GM19099 (cell line): Measurements from ENCODE around the gene PPP1R14D.

Source experiments
- POLR2A ChIP-seq: IDR thresholded peaks from 3 replicates; pipeline ENCODE4 v1.6.1; 2011; ENCODE audit warnings: low read depth; ENCODE audit not compliant: insufficient read length; ENCODE audit errors: extremely low read depth

The PPP1R14D gene

GRCh38 chr15:40807888-40808461 is 20.5 kb downstream of the PPP1R14D start:
- no peak for TF ChIP-seq POLR2A

- TF ChIP-seq POLR2A, result peak; percentile 90
Measured at GRCh38 chr15:40807028-40807887, 21.2 kb downstream of the PPP1R14D start, which contains the start of the genes DNAJC17 and ZFYVE19. Gene DNAJC17 (minus strand): TSS chr15:40807473. CDS start chr15:40807446, 27 bp downstream. Gene ZFYVE19 (plus strand): TSS chr15:40807089. CDS start chr15:40807590, 501 bp downstream.

GRCh38 chr15:40806672-40807027 is 21.9 kb downstream of the PPP1R14D start:
- no peak for TF ChIP-seq POLR2A

GRCh38 chr15:40803688-40804087 is 24.8 kb downstream of the PPP1R14D start:
- no peak for TF ChIP-seq POLR2A

- TF ChIP-seq POLR2A, result no peak
Measured at GRCh38 chr15:40803076-40803475, 25.4 kb downstream of the PPP1R14D start.

GRCh38 chr15:40799523-40799922 is 29.0 kb downstream of the PPP1R14D start:
- no peak for TF ChIP-seq POLR2A

- TF ChIP-seq POLR2A, result no peak
Measured at GRCh38 chr15:40796512-40796911, 32.0 kb downstream of the PPP1R14D start.

- no peak for TF ChIP-seq POLR2A
Measured at GRCh38 chr15:40796041-40796440, 32.5 kb downstream of the PPP1R14D start.

GRCh38 chr15:40793216-40793989 is 35.1 kb downstream of the PPP1R14D start:
- no peak for TF ChIP-seq POLR2A

- TF ChIP-seq POLR2A, result no peak
Measured at GRCh38 chr15:40792394-40792793, 36.1 kb downstream of the PPP1R14D start.

- TF ChIP-seq POLR2A, result no peak
Measured at GRCh38 chr15:40790718-40791117, 37.8 kb downstream of the PPP1R14D start.

- no peak for TF ChIP-seq POLR2A
Measured at GRCh38 chr15:40789999-40790398, 38.5 kb downstream of the PPP1R14D start.

GRCh38 chr15:40789119-40789518 is 39.4 kb downstream of the PPP1R14D start:
- no peak for TF ChIP-seq POLR2A

GRCh38 chr15:40787991-40788390 is 40.5 kb downstream of the PPP1R14D start:
- no peak for TF ChIP-seq POLR2A

- TF ChIP-seq POLR2A, result no peak
Measured at GRCh38 chr15:40787344-40787841, 41.1 kb downstream of the PPP1R14D start.
